Left lung (tissue), 10 donors: Measurements from ENCODE around the gene ATP11C. TPM values are rescaled to one million over a fixed set of nuclear protein-coding genes. Genes with fewer than 3 reads are reported as not detected.

ENCODE experiments used
- ATAC-seq: fragments of 200-7000 bp; cut with Tn5 transposase; one replicate; pipeline ENCODE4 v1.9.1; 2020; ENCODE audit warnings: moderate library complexity
- DNase-seq, 4 donors: peaks; one replicate each; pipeline ENCODE4 v3.0.0-alpha.2; 2013 to 2020
- H3K27ac ChIP-seq, 2 donors: fragments of 200-600 bp; sonication (generic) in 1 of 2; one replicate each; pipeline versions ENCODE4 v1.5.0 to v1.8.0; 2020 to 2021
- H3K27me3 ChIP-seq, 2 donors: fragments of 200-600 bp; sonication (generic) in 1 of 2; one replicate each; pipeline versions ENCODE4 v1.5.0 to v1.8.0; 2020 to 2021
- H3K36me3 ChIP-seq, 2 donors: fragments of 200-600 bp; sonication (generic) in 1 of 2; one replicate each; pipeline versions ENCODE4 v1.5.0 to v1.8.0; 2020 to 2021
- H3K4me1 ChIP-seq, 2 donors: fragments of 200-600 bp; one replicate each; pipeline ENCODE4 v1.8.0; 2021
- H3K4me3 ChIP-seq, 2 donors: fragments of 200-600 bp; sonication (generic) in 1 of 2; one replicate each; pipeline versions ENCODE4 v1.5.0 to v1.8.0; 2020 to 2021; ENCODE audit warnings: mild to moderate bottlenecking in 1 of 2
- H3K9me3 ChIP-seq, 2 donors: fragments of 200-600 bp; sonication (generic) in 1 of 2; one replicate each; pipeline versions ENCODE4 v1.5.0 to v1.8.0; 2020 to 2021
- CTCF ChIP-seq, 2 donors: fragments of 200-600 bp; sonication (generic) in 1 of 2; IDR thresholded peaks; one replicate each; pipeline versions ENCODE4 v1.5.0 to v1.8.0; 2021; ENCODE audit warnings: antibody characterized with exemption in 2 of 2
- intact Hi-C, 2 donors: fragments of 100-400 bp; cut with DNase I; formaldehyde crosslinking; loops; one replicate each; pipeline versions ENCODE4 v1.11.2 to v1.14.2; 2022
- polyA plus RNA-seq, 6 donors: library from polyadenylated mRNA; unstranded; fragments of 120-200 nt; gene quantifications; one replicate each; pipeline ENCODE4 v1.2.1, GENCODE V29; 2013; ENCODE audit not compliant: insufficient read length in 6 of 6
- total RNA-seq, 2 donors: library from RNA; stranded (reverse); fragmentation: NEBNext Ultra II Directional; extraction: Animal tissue kit (Norgen Biotek cat#: 25700); gene quantifications; one replicate each; pipeline ENCODE4 v1.2.1, GENCODE V29; 2021
- donor health status: DM: no; HTN: yes; CAD: no.
- donor health status: DM: no; HTN: no; CAD: no.

The ATP11C gene
- total and polyA plus RNA-seq, 8 donors: 11.1 to 24.7 (median 23.1) TPM

- DNase-seq: peak in 1 of 4 donors; percentile 10
- no peak for TF ChIP-seq CTCF (IDR thresholded peaks at IDR 0.05)
- Histone ChIP-seq H3K36me3 (no peaks in the 10 kb centered on the region), H3K4me3 (no peak overlapping the region), H3K4me1 (peaks cover 0 to 6% of the 10 kb centered on the region in 2 donors), H3K9me3 (no peaks in the 10 kb centered on the region), H3K27ac (peak overlapping the region in 1 of 2 donors; percentile 33), H3K27me3 (no peaks in the 10 kb centered on the region)
- ATAC-seq: no peak
- intact Hi-C loops: no loop called here
Measured at GRCh38 chrX:139881572-139881971, 51.3 kb downstream of the ATP11C start.

GRCh38 chrX:139881130-139881529 lies 51.7 kb downstream of the ATP11C start:
- TF ChIP-seq CTCF (IDR thresholded peaks at IDR 0.05): no peak
- Histone ChIP-seq H3K27me3 (no peaks in the 10 kb centered on the region), H3K9me3 (no peaks in the 10 kb centered on the region), H3K4me1 (peaks cover 0 to 6% of the 10 kb centered on the region in 2 donors), H3K36me3 (no peaks in the 10 kb centered on the region), H3K4me3 (no peak overlapping the region), H3K27ac (peak overlapping the region in 1 of 2 donors; percentile 33)
- intact Hi-C loops: no loop called here
- DNase-seq: peak in 1 of 4 donors; percentile 3
- no peak for ATAC-seq

- Histone ChIP-seq H3K27me3 (no peaks in the 10 kb centered on the region), H3K4me1 (peaks cover 0 to 6% of the 10 kb centered on the region in 2 donors), H3K9me3 (no peaks in the 10 kb centered on the region), H3K4me3 (no peak overlapping the region), H3K36me3 (no peaks in the 10 kb centered on the region), H3K27ac (no peak overlapping the region)
- DNase-seq (no peak), ATAC-seq (no peak)
- intact Hi-C loops: no loop called here
- TF ChIP-seq CTCF (IDR thresholded peaks at IDR 0.05): no peak
Measured at GRCh38 chrX:139877710-139878414, 55.0 kb downstream of the ATP11C start.

GRCh38 chrX:139875841-139876240 lies 57.0 kb downstream of the ATP11C start:
- Histone ChIP-seq H3K4me3 (no peak overlapping the region), H3K36me3 (no peaks in the 10 kb centered on the region), H3K4me1 (no peaks in the 10 kb centered on the region), H3K9me3 (no peaks in the 10 kb centered on the region), H3K27ac (no peak overlapping the region), H3K27me3 (no peaks in the 10 kb centered on the region)
- no peak for TF ChIP-seq CTCF (IDR thresholded peaks at IDR 0.05)
- intact Hi-C loops: no loop called here
- ATAC-seq (no peak), DNase-seq (no peak)

GRCh38 chrX:139869796-139870195 lies 63.1 kb downstream of the ATP11C start:
- no peaks in the 10 kb centered on the region for H3K36me3 ChIP-seq
- intact Hi-C loops: no loop called here
- no peaks in the 10 kb centered on the region for H3K9me3 ChIP-seq
- H3K27me3 ChIP-seq: no peaks in the 10 kb centered on the region
- DNase-seq (no peak), ATAC-seq (no peak)
- no peak overlapping the region for H3K27ac ChIP-seq
- H3K4me1 ChIP-seq: no peaks in the 10 kb centered on the region
- no peak for TF ChIP-seq CTCF (IDR thresholded peaks at IDR 0.05)
- H3K4me3 ChIP-seq: no peak overlapping the region
